Pulmonary artery endothelial cell (primary cell): ENCODE results near the gene FRMD5. TPM values are rescaled to one million over a fixed set of nuclear protein-coding genes. Genes with fewer than 3 reads are reported as not detected.
A peak's percentile ranks its signal among the peaks of the same experiment; 100 is the strongest.
"Not testable (repeated sequence)": the region's sequence is repeated elsewhere in the genome, so short reads cannot be mapped to it uniquely, and the experiment has no call there.

Experiments
- DNase-seq: peaks from one replicate; pipeline ENCODE4 v3.0.0-alpha.2; 2011; ENCODE audit warnings: low read depth, low spot score
- total RNA-seq: library from RNA; depleted of rRNA; stranded (reverse); fragments of >200 nt; gene quantifications from 2 replicates; pipeline ENCODE4 v1.2.3, GENCODE V29; 2014

FRMD5 gene
- 25.1 and 33.3 TPM in 2 replicates for total RNA-seq

DNA sequence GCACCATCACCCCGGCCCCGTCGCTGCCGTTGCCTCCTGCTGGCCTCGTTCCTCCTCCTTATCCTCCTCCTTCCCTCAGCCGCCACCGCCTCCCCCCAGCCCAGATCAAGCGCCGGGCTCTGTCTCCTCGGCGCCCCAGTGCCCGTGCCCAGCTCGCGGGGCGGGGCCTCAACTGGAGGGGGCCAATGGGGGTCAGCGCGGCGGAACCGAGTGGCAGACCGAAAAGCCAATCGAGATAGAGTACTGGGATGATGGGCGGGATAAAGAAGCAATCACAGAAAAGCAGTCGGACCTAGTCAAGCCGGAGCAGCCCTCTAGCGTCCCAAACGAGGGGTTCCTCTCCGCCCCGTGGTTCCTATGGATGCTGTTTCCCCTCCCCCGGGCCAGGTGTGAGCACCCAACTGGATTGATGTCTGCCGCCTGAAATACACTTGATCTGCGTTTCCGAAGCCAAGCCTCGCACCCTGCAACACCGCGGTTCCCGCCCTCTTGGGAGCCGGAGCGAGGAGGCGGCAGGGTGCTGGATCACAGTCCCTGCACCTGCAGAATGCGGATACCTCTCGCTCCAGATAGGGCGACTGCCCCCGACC, at the start of gene FRMD5:
Gene FRMD5 (minus strand): TSS at position 121 of the 590 bp plus-strand sequence.
- peak; percentile 82 for DNase-seq

DNA sequence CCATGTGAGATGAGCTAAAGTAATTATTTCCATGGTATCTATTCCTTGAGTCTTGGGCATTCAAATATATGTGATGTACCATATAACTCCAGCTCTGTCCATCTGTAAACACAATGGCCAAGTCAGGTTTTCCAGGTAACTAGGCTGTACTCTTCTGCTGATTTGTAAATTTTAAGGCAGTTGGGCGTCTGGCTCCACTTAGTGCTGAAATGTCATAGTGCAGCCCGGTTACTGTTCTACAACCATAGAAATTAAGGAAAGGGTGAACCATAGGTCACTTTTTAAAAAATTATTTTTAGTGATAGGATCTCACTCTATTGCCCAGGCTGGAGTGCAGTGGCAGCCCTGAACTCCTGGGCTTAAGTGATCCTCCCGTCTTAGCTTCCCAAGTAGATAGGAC, 48.8 kb upstream of the FRMD5 start:
- DNase-seq: no peak

DNA sequence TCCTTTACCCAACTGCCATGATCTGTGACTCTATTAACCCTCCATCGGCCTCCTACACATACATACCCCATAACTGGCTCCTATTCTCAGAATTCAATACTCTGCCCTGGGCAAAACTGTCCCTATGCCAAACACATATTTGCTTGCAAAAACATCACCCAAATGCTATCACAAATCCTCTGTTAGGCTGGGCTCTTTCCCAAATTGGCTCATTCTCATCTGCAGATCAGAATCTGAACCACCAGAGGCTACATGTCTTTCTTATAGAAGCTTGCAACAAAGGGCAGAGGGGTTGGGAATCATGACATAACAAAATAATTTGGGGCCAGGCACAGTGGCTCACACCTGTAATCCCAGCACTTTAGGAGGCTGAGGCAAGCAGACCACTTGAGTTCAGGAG, 48.1 kb upstream of the FRMD5 start:
- no peak for DNase-seq

DNA sequence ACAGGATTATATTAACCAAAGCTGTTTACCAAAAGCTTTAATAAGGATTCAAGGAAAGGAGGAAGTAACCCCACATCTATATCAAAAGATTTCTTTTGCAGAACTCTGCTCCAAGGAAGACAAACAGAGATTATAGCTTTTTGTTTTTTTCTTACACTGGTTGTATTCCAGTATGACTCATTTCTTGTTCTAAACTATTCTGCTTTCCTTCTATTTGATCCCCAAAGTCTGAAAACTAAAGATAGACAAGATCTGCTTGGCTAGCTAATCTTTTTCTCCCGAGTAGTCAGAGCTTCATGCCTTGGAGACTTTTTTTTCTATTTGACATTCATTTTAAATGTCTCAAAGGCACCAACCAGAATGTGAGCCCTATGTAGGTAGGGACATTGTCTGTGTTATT, 36.8 kb upstream of the FRMD5 start:
- no peak for DNase-seq

DNA sequence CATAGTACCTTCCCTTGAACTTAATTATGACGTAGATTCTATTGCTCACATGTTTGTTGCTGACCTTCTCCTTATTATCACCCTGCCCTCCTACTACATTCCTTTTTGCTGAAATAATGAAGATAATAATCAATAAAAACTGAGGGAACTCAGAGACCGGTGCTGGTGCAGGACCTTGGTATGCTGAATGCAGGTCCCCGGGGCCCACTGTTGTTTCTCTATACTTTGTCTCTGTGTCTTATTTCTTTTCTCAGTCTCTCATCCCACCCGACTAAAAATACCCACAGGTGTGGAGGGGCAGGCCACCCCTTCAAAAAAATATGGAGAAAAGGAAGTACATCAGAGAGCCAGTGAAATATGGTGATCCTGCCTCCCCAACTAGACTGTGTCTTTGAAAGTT, 34.2 kb upstream of the FRMD5 start:
- not testable (repeated sequence) for DNase-seq

DNA sequence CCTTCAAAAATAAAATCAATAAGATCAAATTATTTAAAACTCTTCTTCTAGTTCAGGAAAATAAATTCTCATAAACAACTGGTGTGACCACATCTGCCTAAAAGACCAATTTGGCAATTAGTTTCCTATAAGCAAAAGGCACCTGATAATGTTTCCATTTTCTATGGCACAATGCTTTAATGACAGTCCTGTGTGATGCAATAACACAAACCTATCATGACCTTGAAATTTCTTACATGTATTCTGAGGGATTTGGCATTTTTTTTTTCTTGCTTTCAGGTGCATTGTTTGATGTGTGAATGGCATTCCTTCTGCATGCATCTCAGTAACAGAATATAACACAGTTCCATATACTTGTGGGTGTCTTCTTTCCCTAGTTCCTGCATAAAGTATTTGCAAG, 32.5 kb upstream of the FRMD5 start:
- no peak for DNase-seq

DNA sequence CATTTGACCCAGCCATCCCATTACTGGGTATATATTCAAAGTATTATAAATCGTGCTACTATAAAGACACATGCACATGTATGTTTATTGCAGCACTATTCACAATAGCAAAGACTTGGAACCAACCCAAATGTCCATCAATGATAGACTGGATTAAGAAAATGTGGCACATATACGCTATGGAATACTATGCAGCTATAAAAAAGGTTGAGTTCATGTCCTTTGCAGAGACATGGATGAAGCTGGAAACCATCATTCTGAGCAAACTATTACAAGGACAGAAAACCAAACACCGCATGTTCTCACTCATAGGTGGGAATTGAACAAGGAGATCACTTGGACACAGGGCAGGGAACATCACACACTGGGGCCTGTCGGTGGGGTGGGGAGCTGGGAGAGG, 31.9 kb upstream of the FRMD5 start:
- not testable (repeated sequence) for DNase-seq

DNA sequence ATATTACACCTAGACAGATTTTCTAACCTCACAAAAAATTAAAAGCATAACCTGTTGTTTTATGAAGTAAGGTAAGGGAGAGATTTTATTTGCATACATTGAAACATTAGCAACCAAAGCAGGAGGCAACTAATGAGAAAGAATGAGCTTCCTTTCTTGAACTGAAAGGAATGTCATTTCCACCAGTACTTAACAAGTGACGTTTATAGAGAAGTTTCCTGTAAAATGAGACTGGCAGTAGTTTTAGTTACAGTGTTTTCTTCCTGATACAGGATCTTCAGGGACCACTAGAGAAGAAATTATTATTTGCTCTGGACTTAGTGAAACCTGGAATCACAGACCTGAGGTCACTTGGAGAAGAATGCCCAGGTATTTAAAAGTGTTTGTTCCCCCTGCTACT, 27.4 kb upstream of the FRMD5 start:
- no peak for DNase-seq

DNA sequence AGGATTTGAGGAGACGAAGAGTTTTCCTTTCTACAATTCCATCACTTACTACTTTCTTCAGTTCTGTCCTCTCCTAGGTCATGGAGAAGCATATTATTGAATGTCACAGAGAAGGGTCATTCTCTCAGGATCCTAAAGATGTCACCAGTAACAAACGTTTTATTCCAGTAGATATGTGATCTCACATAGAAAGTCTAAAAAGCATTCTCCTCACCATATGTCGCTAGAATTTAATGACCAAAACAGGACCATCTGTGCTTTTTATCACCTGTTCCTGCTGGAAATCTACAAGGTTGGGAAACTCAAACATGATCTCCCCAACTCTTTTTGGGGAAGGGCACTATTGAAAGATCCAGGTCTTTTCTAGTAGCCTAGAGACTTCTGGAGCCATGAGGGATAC, 24.0 kb upstream of the FRMD5 start:
- no peak for DNase-seq

DNA sequence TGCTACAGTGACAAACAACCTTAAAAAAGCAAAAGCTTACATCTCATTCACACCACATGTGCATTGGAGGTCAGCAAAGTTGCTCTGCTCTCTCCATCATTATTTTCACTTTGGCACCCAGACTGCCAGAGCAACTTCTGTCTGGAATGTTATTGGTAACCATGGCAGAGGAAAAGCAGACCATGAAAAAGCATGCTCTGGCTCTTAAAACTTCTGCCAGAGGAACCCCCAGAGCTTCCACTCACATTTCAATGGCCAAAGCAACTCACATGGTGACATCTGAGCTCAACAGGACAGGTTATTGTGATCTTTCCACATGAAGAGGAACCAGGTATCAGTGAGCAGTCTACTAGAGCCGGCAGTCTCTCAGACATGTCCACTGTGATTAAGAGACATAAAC, 21.9 kb upstream of the FRMD5 start:
- no peak for DNase-seq

DNA sequence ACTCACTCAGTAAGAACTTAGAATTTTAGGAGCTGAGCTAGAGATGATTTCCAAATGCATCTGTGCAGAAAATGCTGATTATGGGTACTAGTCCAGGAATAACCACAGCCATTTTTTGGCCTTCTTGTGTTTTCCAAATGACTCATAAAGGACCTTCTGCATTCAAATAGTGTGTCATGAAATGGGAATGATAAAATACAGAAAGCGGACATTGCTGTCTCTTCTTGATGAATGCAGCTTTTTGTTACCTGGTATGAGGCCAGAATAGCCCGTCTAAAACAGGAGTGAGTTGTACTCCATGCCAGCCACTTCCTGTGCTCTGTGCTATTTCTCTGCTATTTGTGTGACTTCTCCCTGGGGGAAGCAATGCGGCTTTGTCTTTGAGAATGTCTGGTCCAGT, 20.5 kb upstream of the FRMD5 start:
- DNase-seq: peak; percentile 33

DNA sequence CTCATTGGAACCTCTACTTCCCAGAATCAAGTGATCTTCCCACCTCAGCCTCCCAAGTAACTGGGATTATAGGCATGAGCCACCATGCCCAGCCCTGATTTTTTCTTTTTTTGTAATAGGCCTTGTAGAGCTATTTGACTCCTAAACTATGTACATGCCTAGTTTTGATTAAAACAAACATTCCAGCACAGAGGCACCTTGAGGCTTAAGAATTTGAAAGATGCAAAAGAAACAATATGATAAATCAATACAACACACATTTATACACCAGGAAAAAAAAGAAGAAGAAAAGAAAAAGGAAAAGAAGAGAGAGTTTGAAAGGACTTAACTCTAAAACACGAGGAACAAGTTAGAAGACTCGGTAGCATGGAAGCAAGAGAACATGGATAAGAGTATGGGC, 13.9 kb upstream of the FRMD5 start:
- DNase-seq: no peak

DNA sequence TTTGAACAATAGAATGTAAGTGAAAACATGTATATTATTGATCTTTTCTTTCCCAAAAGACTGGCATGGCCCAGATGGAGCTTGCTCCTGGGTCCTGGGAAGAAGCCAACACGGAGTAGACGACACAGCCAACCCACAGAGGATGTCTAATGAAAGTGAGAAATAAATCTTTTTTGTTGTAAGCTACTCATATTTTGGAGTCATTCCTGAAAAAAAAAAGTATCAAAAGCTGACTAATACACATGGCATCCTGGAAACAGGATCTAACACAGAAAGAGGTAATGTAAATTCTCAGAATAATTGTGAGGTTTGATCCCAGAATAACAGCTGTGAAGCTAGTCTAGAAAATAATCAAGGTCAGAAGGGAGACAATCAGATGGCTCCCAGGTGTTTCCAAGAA, 12.6 kb upstream of the FRMD5 start:
- DNase-seq: peak; percentile 78

DNA sequence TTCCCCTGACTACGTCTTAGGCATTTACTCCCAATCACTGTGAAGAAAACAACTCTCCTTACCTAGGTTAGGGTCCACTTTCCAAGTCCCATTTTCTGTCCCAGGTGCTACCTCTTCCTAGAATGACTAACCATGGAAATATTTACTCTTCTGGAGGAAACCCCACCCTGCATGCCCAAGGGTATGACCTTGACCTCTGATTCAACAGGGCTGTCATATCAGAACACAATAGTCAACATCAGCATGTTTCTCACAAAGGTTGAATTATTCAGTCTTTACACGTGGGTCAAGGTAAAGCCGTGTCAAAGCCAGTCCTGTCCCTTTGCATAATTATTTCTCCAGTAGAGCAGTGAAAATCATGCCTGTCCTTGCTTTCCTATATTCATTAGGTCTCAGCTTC, 4.3 kb upstream of the FRMD5 start:
- DNase-seq: no peak

DNA sequence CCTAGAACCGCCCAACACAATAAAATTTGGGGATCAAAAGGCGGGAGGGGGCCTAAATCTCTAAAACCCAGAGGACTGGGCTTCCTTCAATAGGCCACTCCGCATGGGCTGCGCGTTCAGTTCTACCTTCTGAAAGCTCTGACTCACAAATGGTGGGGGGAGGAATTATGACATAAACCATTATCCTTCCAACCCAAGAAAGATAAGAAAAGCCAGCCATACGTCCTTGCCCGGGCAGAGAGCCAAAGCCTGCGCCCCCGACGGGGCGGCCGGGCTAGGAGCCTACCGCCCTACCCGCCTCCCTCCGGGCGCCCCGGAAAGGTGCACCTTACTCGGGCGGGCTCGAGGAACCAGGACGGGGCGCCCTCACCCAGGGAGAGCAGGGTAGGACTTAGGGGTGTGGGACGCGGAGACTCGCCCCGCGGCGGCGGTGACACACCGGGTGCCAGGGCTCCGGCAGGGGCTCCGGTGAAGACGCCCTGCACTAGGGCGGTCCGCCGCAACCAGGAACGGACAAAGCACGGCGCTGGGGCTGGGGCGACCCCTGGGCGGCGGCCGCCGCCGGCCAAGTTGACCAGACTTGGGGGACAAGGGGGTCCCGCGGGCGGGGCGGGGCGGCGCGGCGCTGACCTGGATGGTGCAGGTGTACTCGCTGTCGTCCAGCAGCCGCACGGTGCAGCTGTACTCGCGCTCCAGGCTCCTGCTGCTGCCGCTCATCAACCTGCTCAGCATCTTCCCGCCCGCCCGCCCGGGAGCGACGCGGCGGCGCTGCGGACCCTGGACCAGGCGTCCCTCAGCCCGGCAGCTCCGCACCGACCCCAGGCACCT, 534 bp downstream of the FRMD5 start:
- DNase-seq: peak; percentile 58

DNA sequence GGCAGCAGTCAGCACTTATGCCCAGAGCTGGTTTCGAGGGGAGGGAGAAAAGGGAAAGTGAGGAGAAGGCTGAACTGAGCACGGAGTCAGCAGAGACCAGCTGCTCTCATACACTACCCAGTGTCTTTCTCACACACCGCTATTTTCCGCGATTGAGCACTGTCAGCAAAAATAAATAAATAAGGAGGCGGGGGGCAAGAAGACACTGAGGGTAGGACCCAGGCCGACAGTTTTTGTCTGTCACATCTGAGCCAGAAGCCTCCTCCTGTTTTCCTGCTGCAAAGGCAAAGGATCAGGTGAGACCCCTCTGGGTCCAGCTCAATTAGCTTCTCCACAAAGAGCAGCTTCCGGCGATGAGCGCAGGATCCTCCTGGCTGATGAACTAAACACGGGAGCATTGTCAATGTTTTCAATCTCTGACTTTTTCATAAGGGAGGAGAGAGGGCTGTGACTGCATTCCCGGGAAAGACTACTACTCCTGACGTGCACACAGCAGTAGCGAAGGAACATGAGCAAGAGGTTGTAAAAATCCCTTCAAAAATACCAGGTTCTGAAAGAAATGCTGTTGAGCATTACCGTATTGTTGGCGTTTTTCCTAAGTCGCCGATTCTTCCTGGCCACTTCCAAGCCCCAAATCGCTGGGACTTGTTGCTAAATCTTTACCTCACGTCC, 1.3 kb downstream of the FRMD5 start:
- no peak for DNase-seq

DNA sequence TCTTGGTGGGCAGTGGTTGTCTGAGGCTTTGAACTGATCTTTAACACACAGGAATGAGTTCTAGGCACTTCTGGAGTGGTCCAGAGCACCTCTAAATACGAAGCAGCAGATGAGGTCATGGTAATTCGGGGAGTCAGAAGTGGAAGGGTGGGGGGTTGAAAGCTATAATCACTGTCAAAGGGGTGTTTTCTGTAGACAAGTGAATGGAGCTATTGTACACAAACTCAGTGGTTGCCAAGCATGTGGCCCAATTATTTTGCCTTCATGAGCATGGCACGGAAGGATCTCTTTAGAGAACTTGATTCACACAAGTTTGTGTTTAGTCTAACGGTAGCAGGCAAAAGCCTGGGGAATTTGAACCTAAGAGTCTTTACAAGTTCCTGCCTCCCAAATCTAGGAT, 6.3 kb downstream of the FRMD5 start:
- no peak for DNase-seq

DNA sequence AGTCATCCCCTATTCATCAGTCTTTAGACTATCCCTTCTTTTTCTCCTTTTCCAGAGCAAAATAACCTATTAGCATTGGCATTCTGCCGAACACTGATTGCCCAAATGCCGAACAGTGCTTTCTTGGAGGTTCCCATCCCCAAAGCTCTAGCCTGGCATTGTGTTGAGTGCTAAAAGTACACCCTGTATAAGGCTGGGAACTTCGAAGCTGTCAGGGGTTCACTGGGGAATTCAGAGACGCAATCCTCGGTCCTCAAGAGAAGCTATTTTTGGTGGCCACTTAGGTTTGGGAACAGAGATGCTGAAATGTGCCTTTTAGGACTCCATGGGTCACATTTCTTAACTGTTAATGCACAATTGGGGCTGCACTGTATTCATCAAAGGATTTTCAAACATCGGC, 8.4 kb downstream of the FRMD5 start:
- no peak for DNase-seq

DNA sequence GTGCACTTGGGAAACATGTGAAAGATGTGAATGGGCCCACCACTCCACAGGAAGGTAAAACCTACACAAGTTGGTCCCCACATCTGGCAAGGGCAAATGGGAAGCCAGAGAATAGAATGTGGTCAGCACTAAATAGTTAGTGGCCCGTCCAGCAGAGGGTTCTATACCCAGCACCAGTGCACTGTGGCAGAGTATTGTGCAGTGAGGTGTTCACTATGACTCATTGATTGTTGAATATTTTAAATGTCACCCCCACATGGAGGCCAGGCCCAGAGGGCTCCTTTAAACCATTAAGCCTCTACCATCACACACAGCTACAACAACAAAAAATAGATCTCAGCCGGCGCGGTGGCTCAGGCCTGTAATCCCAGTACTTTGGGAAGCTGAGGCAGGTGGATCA, 11.7 kb downstream of the FRMD5 start:
- no peak for DNase-seq

DNA sequence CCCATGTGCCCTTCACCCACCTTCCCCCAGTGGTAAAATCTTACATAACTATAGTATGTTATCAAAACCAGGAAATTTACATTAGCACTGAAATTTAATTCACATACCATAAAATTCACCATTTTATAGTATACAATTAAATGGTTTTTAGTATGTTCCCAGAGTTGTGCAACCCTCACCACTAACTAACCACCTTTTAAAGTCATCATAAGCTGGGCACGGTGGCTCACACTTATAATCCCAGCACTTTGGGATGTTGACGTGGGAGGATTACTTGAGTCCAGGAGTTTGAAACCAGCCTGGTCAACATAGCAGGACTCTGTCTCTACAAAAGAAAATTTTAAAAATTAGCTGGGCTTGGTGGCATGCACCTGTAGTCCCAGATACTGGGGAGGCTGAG, 13.7 kb downstream of the FRMD5 start:
- no peak for DNase-seq

DNA sequence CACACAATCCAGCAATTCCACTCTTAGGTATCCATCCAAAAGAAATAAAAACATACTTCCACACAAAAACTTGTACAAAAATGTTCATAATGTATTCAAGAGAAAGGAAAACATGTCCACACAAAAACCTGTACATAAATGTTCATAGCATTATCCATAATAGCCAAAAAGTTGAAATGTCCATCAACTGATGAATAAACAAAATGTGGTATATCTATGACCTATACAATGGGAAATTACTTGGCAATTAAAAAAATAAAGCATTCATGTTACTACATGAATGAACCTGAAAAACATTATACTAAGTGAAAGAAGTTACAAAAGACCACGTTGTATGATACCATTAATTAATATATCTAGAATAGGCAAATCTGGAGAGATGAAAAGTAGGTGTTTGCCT, 17.9 kb downstream of the FRMD5 start:
- no peak for DNase-seq

DNA sequence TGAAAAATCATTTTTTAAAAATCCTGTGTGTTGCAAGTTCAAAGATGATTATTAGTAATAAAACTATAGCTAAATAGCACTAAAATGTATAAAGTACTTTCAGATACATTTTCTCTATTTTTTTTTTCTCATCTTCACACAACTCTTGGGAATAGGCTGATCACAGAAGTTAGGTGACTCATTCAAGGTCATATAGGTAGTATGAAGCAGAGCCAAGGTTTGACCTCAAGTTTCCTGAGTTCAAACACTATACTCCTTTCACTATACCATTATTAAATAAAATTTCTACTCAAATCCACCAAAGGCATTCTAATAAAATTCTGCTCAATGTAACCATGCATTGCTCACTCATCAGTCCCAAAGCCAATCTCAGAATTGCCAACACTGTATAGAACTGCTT, 21.3 kb downstream of the FRMD5 start:
- no peak for DNase-seq

DNA sequence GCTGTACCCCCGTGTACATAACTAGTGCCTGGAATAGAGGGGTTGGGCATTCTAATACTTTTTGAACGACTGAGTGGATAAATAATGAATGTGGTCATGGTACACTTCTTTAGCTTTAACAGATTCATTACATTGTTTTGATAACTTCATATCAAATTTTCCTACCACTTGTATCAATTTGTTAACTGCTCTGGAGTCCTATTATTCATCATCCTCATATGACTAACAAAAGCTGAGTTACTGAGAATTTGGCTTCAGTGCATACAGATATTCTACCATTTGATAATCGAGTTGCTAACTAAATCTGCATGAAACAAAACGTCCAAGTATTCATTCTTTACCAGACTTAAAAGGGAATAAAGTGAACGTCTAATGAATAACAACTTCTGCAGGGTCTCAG, 31.7 kb downstream of the FRMD5 start:
- DNase-seq: no peak
